Smooth muscle cell of the brain vasculature (primary cell): ENCODE measurements around the gene MARCHF3.
"Not testable (repeated sequence)": the region's sequence is repeated elsewhere in the genome, so short reads cannot be mapped to it uniquely, and the experiment has no call there.

Source experiments
- DNase-seq: peaks from one replicate; pipeline ENCODE4 v3.0.0-alpha.2; 2012; ENCODE audit warnings: low read depth, low spot score

MARCHF3 gene

DNA sequence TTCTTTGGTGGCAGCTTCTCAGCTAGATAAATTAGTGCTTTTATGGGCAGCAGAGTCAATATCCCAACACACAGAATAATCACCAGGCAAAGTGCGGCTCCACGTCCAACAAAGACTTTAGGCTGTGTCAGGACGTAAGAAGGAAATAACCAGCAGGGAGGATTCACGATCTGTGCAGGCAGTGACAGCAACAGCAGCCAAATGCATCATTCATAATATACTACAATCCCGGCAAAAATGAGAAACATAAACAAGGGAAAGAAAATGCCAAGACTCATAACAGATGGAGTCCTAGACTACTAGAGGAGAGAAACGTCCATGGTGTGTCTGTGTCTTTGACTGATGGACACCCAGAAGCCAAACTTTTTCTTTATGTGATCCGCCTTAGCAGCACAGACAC, 152.8 kb downstream of the MARCHF3 start:
- no peak for DNase-seq

DNA sequence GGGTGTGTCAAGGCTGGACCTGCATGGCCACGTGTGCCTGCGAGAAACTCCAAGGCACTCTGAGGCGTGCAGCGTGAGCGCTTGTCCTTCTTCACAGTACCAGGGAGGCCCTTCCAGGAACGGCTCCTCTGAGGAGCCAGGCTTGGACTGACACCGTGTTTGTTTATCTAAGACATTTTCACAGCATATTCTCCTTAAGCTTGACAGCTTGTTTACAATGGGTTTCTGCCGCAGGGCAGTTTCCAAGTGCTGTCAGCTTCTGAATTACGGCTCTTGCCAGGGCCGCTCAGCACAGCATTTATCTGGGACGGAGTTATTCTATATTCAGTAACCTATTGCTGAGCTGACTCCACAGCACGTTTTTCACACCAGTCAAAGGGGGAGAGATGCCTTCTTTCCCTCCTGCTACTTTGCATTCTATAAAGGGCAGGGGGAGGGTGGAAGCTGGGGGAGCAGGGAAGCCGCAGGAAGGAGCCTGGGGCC, 155.0 kb downstream of the MARCHF3 start:
- no peak for DNase-seq

DNA sequence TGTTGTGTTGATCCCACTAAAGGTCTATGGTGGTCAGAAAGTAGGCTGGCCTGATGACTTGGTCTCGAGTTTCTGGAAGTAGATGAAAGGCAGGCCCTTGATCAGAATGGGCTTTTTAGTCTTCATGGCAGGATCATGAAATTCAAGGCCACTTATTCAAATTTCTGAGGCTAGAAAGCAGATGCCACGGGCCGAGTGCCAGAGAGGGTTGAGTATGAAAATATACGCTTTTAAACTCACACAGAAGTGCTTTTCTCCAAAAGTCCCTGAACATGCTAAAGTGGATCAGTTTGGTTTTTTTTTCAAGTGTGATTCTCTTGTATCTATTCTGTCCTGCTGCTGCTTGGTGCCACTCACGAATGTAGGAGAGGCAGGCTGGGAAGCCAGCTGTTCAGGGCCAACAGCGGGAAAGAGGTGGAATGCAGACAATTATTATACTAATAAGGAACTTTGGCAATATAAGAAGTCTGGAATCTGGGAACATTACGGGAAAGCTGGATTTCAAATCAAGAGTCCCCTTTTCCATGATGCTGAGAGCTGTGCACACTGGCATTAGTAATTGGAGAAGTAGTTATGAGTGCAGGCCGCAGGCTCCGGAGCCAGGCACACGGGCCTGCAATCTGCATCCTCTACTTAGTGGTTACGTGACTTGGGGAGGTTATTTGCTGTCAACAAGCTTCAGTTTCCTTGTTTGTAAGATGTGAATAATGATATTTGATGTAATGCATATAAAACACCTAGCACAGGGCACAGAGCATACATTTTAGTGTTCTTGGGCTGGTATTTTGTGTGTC, 157.6 kb downstream of the MARCHF3 start:
- no peak for DNase-seq

DNA sequence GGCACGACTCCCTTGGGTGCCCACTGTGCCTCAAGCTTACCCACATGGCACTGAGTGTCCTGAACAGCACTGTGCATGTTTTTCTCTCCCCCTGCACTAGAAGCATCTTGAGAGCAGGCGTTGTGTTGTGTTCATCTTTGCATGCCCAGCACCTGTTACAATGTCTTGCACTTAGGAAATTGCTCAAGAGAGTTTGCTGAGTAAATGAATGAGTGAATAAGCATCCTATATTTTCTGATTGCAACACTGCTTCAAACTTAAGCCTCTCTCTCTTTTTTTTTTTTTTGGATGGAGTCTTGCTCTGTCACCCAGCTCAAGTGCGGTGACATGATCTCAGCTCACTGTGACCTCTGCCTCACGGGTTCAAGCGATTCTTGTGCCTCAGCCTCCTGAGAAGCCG, 158.9 kb downstream of the MARCHF3 start:
- no peak for DNase-seq

DNA sequence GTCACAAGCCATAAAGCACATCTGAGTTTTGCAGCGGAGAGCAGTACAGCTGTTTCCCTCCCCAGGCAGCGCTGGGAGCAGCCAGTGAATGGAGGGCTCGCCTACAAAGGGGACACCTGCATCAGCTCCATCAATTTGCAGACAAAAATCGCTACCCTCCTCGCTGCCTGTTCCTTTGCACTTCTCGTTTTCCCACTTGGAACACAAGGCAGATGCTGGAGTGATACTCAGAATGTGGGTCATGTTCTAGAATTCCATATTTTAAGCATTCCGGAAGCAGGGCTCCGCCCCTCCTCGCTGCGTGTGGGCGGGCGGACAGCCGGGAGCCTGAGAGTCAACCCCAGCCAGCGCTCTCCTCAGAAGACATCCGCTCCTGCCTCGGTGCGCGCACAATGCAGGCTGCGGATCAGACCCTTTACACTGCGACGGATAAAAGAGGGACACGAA, 161.3 kb downstream of the MARCHF3 start:
- DNase-seq: no peak

DNA sequence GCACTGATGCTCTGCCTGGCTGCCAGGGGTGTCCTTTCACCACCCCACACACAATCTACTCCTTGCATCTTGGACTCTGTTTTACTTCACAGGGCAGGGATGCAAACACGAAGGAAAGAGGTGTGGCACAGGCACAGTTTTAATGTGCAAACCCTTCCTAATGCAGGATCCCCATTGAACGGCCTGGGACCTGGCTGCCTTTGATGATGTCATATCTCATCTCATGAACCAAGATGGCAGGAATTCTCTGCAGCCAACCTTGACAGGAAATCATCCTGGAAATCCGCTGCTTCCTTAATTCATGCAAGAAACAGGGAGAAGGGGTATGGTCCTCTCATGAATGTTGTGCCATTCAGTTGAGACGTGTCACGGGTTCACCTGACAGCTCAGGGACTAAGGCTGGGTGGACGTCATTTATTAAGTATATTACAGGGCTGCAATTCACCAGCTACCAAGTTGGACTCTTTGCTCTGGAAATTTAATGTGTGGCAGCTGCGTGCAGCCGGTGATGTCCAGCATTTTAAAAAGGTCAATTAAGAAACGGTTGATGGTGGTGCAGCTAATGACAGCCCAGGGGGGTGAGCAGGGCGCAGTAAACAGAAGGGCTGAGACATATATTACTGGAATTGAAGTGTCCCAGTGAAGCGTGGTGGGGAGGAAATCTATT, 161.9 kb downstream of the MARCHF3 start:
- DNase-seq: no peak

DNA sequence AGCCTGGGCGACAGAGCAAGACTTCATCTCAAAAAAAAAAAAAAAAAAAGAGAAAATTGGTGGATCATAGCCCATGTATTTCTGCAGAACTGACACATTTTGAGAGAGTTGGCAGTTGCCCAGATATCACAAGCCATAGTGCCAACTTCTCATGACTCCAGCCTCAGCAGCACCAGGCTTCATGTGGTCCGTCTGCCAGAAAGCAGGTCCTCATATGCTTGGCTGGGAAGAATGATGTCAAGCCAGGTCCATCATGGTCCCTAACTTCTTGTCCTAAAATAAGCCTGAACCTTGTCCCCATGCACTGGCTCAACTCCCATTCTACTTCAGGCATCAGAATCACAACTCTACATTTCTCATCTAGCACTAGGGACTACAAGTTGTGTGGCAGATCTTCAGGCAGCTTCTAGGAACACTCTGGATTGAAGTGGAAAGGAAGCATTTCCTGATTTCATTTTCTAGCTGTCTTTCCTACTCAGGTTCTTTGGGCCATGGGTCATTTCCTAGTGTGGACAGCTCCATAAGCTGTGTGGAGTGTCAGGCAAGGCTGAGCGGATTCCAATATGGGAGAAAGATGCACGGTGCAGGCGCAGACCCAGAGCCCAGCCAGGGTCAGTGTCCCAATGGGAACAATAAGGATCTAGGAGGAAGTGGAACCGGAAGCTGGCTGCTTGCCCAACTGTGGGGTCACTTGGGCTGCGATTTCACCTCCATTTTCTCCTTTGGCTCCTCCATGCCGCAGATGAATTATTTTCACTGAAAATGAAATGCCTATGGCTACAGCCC, 163.3 kb downstream of the MARCHF3 start:
- DNase-seq: no peak

DNA sequence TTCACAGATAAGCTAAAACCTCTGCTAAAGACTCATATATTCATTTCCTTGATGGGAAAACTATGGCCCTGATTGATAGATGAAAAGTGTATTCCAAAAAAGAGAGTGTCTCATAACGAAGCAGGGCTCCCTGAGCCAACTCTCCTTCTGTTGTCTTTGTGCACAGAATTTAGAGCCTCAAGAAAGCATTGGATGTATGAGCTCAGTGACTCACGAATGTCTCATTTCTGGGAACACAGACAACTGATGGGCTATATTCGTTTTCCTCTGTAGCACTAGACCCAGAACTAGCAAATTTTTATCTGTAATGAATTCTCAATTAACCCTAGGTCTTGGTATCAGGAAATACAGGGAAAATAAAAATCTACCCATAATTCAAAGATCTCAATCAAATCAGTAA, 165.1 kb downstream of the MARCHF3 start:
- DNase-seq: no peak

DNA sequence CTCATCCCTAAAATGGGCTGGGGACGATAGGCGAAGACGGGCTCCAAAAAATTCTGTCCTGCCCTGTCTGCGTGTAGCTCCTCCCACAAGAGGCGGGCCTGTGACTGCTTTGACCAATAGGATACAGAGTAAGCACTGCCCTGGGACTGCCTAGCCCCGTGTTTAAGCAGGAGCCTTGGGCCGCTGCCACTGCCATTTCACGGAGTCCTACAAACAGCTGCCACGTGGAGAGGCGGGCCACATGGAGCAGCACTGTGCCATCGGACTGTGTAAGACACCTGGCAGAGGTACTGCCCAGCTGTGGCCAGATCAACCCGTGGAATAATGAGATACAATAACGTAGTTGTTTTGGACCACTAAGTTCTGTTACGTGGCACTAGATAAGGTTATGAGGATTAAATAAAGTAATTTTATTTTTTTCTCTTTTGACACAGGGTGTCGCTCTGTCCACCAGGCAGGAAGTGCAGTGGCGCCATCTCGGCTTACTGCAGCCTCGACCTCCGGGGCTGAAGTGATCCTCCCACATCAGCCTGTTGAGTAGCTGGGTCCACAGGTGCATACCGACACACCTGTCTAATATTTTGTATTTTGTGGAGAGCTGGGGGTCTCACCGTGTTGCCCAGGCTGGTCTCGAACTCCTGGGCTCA, 166.2 kb downstream of the MARCHF3 start:
- DNase-seq: no peak

DNA sequence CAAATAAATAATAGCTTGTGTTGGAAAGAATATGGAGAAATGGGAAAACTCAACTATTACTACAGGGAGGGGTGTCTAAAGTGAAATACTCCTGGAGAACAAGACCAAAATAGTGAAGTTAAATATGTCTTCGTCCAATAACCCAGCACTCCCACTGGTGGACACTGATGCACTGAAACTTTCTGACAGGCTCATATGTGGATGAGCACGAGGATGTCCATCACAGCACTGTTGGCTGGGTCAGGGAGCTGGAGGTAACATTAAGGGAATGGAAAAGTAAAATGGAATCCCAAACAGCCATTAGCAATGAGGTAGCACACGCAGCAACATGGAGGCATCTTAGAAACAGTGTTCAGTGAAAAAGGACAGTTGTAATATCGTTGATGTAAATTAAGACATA, 167.0 kb downstream of the MARCHF3 start:
- DNase-seq: no peak

DNA sequence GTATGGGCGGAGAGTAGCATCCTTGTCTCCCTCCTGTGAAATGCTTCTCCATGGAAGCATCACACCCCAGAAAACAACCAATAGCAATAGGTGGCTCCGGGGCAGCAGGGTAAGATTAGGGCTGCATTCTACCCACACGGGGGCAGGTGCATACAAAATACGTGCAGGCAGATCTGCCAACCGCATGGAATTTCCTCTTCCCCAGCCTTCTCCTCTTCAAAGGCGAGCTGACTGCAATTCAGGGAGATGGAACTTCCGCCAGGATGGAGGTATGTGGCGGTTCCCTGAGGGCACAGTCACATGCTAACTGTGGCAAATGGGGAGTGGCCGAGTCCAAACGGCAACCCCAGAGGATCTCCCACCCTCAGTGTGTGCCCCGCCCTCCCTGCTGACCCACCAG, 171.9 kb downstream of the MARCHF3 start:
- DNase-seq: no peak

DNA sequence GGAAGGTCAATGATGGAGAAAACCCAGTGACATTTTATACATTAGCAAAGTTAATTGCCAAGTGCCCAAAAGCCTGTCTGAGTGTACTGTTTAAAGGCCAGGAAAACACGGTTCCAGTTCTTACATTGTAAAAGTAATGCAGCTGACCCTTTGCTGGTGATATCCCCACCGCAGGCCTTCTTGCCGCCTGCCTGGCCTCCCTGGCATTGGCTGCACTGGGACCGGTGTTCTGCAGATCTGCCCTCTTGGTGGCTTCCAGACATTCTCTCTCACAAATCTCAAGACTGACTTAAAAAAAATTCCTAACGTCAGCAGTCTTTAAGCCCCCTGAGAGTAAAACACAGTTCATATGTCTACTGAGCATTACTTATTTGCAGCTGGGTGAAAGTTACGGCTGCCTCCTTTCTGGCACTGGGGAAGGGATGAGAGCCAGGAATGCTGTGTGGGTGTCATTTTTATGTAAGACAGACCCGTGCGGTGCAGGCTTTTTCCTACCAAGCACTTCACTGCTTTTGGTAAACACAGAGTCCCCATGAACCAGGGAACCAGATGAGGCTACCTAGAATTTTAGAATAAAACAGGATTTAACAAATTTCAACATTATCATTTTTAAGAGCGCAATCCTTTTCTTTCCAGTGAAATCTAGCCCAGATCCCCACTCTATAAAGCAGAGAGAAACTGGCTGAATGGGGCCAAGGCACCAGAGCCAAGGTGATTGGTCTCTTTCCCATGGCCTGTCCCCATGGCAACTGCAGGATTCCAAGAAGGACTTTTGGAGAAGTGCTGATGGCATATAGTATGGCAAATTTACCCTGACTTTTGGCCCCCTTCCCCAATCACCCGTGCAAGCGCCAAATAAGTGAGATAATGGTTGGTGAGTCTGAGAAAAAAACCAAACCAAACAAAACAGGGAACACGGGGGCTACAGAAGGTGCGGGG, 172.6 kb downstream of the MARCHF3 start:
- DNase-seq: no peak

DNA sequence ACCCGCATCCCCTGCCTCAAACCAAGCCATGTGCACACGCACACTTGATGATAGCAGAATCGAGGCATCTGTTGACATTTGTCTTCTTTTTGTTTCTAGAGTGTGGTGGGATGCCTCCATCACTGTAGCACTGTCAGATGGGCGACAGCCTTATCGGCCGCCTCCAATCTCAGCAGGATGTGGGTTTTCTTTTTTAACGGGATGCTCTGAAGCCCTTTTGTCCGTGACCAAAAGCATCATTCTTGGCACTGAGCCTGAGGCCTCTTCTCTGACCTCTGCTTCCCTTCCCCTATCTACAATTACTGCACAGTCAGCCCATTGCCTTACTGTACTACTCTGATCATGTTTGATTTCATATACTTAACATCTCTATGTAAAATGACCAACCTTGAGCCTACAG, 175.1 kb downstream of the MARCHF3 start:
- DNase-seq: no peak

DNA sequence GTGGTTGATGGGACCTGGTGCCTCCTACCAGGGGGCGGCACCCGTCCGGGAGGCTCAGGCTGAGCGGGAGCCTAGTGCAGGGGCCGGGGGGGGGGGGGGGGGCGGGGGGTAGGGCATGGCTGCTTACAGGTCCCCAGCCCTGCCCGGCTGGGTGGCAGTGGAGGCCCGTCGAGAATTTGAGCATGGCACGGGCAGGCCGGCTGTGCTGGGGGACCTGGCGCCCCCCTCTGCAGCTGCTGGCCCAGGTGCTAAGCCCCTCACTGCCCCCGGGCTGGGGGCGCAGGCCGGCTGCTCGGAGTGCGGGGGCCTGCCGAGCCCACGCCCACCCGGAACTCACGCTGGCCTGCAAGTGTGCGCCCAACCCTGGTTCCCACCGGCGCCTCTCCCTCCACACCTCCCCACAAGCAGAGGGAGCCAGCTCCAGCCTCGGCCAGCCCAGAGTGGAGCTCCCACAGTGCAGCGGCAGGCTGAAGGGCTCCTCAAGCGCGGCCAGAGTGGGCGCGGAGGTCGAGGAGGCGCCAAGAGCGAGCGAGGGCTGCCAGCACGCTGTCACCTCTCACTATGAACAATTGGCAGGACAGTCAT, 175.7 kb downstream of the MARCHF3 start:
- no peak for DNase-seq

DNA sequence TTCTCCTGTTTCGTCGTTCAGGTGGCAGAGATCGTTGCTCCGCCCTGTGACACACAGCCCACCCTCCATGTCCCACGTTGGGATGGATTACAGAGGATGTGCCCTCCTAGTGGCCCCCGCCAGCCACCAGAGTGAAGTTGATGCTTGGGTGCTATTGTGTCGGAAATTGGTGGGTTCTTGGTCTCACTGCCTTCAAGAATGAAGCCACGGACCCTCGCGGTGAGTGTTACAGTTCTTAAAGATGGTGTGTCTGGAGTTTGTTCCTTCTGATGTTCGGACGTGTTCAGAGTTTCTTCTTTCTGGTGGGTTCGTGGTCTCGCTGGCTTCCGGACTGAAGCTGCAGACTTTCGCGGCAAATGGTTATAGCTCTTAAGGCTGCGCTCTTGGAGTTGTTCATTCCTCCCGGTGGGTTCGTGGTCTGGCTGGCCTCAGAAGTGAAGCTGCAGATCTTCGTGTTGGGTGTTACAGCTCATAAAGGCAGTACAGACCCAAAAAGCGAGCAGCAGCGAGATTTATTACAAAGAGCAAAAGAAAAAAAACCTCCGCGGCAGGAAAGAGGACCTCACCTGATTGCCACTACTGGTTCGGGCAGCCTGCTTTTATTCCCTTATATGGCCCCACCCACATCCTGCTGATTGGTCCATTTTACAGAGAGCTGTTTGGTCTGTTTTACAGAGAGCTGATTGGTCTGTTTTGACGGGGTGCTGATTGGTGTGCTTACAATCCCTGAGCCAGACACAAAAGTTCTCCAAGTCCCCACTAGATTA, 176.6 kb downstream of the MARCHF3 start:
- not testable (repeated sequence) for DNase-seq

DNA sequence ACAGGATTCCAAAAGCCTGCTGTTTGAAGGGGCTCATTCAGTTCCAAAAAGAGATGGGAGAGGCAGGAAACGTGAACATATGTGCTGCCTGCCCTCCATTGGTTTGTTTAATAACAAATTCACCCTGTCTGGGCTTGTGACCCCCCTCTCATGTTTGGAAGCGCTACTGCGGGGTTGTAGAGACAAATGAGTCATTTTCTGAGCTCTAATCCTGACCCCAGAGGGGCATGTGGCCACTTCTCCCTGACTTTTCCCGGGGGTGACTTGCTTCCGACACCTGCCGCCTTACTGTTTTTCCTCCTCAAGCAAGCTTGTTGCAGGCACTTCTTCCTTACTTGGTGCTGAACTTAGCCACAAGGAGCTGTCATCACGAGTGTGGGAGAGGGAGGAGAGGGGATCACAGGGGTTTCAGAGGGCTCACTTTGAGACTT, 177.5 kb downstream of the MARCHF3 start:
- DNase-seq: no peak

DNA sequence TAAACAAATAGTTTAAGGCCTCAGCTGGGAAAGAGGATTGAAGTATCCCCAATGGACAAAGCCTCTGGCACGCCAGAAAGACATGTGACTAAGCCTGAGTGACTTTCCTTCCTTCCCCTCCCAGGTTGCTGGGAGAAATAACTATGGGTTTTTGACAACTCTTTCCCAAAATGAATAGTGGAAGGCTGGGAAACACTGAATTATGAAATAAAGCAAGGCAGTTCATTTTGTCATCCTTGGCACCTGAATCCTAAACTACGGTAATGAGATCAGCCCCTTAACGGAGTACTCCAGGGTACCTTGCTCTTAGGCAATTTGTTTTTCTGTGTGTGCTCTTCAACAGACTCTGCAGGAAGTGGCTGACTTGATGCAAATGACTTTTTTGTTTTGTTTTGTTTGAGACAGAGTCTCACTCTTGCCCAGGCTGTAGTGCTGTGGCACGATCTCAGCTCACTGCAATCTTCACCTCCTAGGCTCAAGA, 178.2 kb downstream of the MARCHF3 start:
- no peak for DNase-seq

DNA sequence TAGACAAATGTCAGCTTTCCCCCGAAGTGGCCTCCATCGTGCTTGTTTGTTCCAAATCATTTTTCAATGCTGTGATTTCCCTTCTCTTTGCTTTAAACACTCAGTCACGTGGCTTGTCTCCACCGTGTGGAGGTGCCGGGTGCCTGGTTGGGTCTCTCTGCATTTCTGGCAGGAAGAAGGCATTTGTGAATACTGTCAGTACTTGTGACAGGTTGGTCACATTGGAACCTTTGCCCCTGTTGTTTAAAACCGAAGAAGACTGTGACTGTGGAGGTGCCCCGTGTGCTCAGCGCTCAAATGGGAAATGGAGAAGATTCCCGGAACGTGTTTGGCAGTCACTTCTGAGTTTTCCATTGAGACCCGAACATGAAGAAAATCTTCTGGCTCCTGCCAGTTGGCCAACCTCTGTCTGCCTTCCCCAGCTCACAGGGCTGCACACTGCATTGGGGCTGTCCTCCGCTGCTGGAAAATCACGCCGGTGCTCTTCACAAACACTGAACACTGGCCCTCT, 178.8 kb downstream of the MARCHF3 start:
- no peak for DNase-seq

DNA sequence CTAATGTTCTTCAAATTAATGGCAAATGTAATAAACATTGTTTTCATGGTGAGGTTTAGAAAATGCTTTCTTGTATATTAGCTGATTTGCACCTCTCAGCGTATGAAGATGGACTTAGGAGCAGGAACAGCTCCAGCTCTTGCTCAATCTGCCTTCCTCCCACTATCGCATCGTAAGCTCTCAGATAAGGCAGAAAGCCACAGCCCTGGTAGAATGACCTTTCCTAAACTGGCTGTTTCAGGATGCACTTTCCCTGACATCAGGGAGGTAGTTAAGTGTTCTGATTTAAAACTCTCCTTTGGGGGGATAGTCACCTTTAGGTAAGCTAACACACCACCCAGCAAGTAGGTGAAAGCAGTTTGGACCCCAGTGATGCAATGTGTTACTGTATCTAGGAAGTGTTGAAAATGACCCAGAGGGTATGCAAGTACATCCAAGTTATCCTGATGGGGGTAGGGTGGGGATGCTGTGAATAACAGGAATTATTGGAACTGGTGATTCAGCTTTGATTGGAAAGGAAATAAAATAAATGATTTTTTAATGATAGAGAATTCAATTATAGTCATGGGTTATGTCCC, 181.2 kb downstream of the MARCHF3 start:
- DNase-seq: no peak
